Activated CD4-positive, alpha-beta T cell treated with anti-CD3 and anti-CD28 coated beads, Interleukin-2, amount 50 U/mL, for 4 hours (primary cell): ENCODE results near the gene GOLGA6L9.
"Not testable (repeated sequence)": the region's sequence is repeated elsewhere in the genome, so short reads cannot be mapped to it uniquely, and the experiment has no call there.

Source experiments
- DNase-seq, 2 experiments: peaks; one replicate each; pipeline ENCODE4 v3.0.0-alpha.2; 2020

Gene GOLGA6L9

GRCh38 chr15:82469381-82469780 lies 39.8 kb downstream of the GOLGA6L9 start:
- DNase-seq: not testable (repeated sequence)

GRCh38 chr15:82472269-82472982 lies 42.8 kb downstream of the GOLGA6L9 start:
- DNase-seq: not testable (repeated sequence)

DNA sequence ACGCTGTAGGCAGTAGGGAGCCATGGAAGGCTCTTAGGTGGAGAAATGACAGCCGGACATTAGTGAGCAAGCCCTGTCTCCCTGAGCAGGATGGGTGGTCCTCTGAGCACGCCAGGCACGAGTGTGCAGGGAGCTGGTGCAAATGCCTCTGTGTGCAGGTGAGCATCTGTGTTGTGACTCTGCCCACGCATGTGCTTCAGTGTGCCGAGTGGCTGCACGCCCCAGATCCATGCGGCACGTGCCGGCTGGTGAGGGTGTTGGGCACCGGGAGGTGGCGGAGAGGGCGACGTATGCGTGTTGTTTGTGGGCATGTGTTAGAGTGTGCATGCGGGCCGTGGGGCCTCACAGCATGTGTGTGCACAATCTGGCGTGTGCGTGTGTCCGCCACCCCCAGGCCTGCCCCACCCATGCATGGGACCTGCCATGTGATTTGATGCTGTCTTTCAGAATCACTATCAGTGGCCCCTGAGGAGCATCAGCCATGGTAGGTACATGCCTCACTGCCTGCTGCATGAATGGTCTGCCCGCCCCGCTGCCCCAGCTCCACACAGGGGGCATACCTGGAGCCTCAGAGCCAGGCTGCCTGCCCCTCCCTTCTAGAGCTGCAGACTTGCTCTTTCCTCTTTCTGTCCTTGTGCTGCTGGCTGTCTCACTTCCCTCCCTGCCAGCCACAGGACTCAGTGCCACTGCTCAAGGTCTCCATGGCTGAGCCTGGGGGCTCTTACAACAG lies 45.1 kb downstream of the GOLGA6L9 start:
- DNase-seq: not testable (repeated sequence)

GRCh38 chr15:82475345-82475967 lies 45.8 kb downstream of the GOLGA6L9 start:
- DNase-seq: not testable (repeated sequence)

DNA sequence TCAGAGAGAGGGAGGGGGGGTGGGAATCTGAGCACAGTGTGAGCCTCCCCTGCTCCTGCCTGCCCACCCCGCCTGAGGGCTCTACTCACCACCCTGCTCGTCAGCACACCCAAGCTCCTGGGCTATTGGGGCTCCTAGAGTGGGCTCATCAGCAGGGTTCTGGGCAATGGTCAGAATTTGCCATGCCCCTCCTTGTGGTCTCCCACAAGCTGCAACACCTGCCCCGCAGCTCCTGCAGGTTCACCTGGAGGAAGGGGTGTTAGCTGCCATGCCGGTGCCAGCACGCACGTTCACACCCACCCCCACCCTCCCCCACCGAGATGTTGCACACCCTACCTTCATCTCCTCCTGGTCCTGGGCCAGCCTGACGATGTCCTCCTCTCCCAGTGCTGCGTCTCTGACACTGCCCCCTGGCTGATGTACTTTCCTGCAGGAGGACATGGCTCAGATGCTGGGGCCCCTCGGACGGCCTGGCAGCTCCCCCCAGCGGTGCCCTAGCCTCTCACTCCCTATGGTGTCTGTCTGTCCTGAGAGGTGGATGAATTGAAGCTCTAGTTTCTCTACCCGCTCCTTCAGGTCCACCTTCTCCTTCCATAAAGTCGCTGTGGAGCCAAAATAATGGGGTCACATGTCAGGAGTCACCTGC lies 47.2 kb downstream of the GOLGA6L9 start:
- DNase-seq: not testable (repeated sequence)

GRCh38 chr15:82477343-82478057 lies 47.9 kb downstream of the GOLGA6L9 start:
- DNase-seq: not testable (repeated sequence)
